ENCODE results near the gene TPPP2.
A peak's percentile ranks its signal among the peaks of the same experiment; 100 is the strongest.

TPPP2 gene

DNA sequence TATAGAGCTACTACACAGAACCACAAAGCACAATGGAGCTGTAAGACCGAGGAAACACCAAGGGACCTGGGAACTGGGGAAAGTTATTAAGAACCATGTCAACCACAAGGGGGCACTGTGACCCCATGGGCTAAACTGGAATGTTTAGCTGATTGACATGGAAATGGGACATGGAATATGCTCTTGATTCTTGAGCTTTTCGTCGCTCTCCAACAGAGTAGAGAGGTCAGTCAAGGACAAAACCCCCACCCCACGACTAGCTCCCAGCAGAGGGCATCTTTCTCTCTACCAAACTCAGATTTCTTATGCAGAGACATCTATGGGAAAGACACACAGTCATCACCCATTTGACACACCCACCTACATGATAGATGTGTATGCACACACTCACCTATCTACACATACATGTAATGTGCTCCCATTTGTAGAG, 15.2 kb upstream of the TPPP2 start:
- DNase-seq = peak; percentile 75
- in situ Hi-C loops (cut with HindIII; ENCODE audit: low pct_ligation_motif_present, low pct_unique_long_range_greater_than_20kb, low sequenced_read_pairs) = no loop called here

DNA sequence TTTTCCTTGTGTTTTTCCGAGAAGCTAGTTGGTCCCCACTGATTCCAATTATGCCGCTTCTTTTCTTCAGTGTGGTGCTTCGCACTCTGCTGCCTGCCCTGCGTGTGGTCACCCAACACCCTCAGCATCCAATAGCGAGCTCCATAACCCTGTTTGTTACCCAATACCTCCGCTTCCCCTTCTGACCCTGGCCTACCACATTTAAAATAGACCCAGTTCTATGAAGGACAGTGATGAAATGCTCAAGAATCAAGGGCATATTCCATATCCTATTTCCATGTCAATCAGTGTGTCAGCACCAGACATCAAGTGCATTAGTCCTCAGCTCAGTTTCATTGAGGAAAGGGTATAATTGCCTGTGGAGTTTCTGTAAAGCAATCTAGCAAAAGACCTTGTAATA, 14.7 kb upstream of the TPPP2 start:
- no peak for DNase-seq
- in situ Hi-C loops (cut with HindIII; ENCODE audit: low pct_ligation_motif_present, low pct_unique_long_range_greater_than_20kb, low sequenced_read_pairs) = no loop called here

DNA sequence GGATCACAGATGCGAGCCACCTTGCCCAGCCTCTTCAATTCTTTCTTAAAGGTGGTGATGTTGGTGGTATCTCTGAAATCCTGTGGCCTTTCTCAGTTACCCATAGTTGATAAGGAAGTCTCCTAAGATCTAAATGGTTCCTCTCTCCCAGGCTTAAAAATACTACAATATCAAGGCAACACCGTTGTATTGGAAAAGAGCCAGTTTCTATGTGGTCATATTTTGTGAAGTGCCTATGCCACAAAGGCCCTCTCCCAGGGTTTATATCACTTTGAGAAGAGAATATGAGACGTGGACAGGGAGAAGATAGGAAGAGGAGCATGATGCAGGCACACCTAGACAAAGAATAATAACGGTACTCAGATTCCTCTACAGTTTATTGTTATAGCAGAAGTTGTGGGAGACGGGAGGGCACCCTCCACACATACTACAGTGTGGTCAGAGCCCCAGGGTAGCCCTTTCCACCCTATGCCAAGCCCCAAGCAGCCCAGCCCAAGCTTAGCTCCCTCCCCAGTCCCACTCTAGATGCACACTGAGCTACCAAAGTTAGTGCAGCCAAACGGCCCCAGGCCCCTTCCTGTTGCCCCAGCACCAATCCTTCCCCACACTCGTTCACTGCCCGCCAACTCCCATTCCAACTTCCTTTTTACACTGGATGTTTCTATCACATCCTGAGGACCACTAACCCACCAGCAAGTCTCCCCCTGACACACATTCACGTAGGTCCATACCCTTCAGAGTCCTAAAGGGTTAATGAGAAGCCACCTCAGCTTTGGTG, 13.4 kb upstream of the TPPP2 start:
- in situ Hi-C loops (cut with HindIII; ENCODE audit: low pct_ligation_motif_present, low pct_unique_long_range_greater_than_20kb, low sequenced_read_pairs) = no loop called here

DNA sequence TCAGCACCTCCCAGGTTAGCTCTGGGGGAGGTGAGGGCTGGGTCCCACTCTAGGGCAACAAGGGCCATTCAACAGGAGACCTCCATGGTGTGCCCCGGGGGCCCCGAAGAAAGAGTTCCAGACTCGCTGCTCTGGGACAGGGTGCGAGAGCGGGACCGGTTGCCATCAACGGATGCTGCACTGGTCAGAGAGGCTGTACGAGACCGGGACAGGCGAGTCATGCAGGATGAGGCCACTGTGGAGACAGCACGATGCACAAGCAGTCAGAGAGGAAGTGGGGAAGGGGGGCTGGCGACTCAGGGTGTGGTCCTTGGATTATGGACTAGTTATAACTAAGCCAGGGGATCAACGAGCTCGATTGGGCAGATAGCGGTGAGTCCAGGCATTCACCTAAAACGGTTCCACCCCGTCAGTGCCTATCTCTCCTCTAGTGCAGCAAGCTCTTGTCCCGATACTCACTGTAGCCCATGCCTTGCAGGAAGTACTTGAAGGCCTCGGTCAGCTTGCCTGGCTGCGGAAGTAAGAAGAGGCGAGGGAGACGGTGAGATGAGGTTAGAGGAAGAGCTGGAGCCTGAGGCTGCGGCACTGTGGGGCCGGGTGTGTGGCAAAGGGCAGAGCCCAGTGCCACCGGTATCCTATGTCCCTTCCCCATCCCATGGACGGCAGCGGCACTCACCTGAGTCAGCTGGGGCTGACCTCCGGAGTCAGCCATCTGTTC, 12.3 kb upstream of the TPPP2 start:
- in situ Hi-C loops (cut with HindIII; ENCODE audit: low pct_ligation_motif_present, low pct_unique_long_range_greater_than_20kb, low sequenced_read_pairs) = no loop called here
- no peak for DNase-seq

More for the DNA sequence above, 13.4 kb upstream of the TPPP2 start:
- DNase-seq = no peak

DNA sequence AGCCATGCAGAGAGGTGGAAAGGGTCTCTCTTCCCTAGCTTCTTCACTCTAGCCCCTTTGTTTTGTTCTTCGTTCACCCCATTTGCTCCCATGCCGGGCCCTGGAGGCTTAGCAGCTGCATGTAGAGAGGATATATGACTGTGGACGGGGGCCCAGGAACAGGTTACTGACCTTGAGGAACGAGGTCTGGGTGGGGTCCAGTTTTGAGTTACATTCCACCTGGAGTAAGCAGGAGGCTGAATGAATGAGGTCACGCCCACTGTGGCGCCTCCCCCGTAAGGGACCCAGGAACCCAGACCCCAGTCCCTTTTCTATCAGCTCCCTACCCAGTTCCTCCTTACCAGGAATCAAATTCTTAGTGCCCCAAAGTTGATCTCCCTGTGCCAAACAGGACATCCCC, 11.7 kb upstream of the TPPP2 start:
- no peak for DNase-seq
- in situ Hi-C loops (cut with HindIII; ENCODE audit: low pct_ligation_motif_present, low pct_unique_long_range_greater_than_20kb, low sequenced_read_pairs) = no loop called here

DNA sequence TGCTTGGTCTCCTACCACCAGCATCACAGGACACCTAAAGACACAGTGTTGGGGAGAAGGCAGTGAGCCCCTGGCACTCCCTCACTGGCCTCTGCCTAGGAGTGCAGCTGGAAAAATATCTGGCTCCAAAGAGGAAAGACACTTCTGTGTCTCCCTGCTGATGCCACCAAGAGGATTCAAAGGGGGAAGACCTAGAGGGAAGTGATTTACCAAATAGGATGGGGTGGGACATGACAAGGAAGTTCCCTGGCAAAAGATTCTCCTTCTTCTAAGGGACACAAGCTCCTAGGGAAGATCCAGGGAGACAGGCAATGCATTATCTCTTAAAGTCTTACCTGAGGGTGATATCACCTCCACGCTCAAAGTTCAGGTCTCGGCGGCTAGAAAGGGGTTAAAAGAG, 11.2 kb upstream of the TPPP2 start:
- no peak for DNase-seq
- in situ Hi-C loops (cut with HindIII; ENCODE audit: low pct_ligation_motif_present, low pct_unique_long_range_greater_than_20kb, low sequenced_read_pairs) = no loop called here

DNA sequence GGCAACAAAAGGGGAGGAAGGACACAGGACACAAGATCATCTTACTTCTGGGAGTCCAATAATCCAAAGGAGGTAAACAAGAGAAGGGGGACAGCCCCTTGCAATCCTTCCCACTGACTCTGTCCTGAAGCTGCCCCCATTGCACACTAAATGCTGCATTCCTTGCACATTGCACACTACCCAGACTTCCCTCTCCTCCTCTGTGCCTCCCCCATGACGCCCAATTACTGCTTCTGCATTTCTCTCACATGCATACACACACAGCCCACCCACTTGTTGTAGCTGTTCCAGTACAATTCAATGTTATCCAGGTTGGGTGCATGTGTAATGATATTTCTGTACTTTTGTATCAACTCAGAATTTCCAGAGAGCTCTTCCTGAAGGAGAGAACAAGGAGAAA, 10.7 kb upstream of the TPPP2 start:
- in situ Hi-C loops (cut with HindIII; ENCODE audit: low pct_ligation_motif_present, low pct_unique_long_range_greater_than_20kb, low sequenced_read_pairs) = no loop called here
- DNase-seq = no peak

DNA sequence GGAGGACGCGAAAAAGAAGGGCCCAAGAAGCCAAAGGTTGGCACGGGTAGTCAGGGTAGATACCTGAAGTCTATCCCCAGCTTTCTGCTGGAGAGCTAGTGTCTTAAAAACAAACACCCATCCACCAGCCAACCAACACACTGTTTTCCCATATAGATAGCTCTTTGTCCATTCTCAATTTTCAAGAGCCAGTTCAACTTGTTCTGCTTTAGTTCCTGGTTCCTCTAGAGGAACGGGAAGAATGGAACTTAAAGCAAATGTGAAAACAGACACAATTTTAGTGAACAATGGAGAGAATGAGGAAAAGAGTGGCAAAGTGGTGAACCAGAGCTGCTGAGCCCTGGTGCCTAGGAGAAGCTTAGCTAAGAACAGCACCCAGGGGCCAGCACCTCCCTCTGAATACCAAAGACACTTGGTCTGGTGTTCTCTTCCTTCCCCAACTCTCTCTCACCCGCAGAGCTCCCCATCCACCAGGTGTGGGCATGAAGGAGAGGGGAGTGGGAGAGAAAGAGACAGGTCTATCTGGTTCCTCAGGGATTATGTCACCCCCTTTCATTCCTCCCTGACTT, 9.0 kb upstream of the TPPP2 start:
- no peak for DNase-seq
- in situ Hi-C loops (cut with HindIII; ENCODE audit: low pct_ligation_motif_present, low pct_unique_long_range_greater_than_20kb, low sequenced_read_pairs) = no loop called here

DNA sequence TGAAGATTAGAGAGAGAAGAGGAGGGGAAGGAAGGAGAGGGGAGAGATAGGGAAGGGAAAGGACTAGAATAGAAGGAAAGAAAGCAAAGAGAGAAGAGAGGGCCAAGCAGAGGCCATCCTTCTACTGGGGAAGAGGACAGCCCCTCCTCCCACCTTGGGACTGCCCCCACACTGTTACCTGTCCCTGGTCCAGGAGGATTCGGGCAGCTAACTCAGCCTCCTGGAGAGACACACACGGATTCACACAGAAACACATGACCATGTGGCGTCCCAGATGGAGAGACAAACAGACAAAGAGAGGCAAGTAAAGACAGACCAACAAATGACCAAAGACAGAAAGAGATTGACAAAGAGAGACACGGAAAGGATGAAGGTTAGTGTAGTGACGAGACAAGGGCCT, 7.3 kb upstream of the TPPP2 start:
- in situ Hi-C loops (cut with HindIII; ENCODE audit: low pct_ligation_motif_present, low pct_unique_long_range_greater_than_20kb, low sequenced_read_pairs) = no loop called here
- DNase-seq = no peak

DNA sequence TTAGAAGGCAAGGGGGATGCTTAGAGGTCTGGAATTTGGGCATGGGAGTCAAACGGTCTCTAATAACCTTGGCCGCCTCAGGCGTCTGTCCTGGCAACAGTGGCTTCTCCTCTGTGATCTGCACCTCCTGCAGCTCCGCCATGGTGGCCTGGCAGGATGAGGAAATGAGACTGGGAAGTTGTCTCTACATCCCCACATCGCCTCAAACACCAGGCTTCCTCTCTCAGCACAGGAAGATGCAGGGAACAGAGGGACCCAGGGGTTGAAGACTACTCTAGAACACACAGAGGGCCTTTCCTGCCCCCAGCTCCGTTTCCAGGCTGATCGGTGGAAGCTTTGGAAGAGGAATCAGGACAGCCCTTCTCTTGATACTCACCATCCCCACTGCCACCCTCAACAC, 6.8 kb upstream of the TPPP2 start:
- no peak for DNase-seq
- in situ Hi-C loops (cut with HindIII; ENCODE audit: low pct_ligation_motif_present, low pct_unique_long_range_greater_than_20kb, low sequenced_read_pairs) = no loop called here

DNA sequence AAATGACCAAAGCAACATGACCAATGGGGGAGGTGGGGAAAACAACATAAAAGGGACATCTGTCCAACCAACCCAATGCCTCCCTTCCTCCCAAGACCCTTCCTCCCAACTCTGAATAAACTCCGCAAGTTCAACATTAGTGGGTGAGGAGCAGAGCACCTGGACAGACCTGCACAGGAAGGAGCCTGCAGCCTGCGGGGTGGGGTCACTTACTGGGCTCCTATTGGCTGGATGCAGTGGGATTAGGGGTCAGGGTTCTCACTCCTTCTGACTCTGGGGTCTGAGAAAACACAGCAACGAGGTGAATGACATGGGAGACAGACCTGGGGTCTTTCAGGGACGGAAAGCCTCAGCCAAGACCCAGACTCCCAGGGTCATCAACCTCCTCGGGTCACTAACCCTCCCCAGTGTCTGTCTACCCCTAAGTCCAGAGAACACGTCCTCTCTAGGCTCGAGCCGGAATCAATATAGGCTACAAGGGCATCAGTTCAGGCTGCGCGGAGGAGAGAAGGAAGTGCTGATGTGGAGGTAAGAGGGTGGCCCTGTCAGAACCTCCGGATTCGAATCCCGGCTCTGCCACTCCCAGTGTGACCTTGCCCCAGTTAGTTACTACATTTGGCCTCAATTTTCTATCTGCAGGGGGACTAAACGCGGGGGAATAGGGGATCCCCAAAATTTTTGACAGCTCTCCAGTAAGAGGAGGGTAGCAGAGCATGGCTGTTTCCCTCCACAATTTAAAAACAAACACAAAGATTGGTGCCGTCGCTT, 6.0 kb upstream of the TPPP2 start:
- no peak for DNase-seq
- in situ Hi-C loops (cut with HindIII; ENCODE audit: low pct_ligation_motif_present, low pct_unique_long_range_greater_than_20kb, low sequenced_read_pairs) = no loop called here

DNA sequence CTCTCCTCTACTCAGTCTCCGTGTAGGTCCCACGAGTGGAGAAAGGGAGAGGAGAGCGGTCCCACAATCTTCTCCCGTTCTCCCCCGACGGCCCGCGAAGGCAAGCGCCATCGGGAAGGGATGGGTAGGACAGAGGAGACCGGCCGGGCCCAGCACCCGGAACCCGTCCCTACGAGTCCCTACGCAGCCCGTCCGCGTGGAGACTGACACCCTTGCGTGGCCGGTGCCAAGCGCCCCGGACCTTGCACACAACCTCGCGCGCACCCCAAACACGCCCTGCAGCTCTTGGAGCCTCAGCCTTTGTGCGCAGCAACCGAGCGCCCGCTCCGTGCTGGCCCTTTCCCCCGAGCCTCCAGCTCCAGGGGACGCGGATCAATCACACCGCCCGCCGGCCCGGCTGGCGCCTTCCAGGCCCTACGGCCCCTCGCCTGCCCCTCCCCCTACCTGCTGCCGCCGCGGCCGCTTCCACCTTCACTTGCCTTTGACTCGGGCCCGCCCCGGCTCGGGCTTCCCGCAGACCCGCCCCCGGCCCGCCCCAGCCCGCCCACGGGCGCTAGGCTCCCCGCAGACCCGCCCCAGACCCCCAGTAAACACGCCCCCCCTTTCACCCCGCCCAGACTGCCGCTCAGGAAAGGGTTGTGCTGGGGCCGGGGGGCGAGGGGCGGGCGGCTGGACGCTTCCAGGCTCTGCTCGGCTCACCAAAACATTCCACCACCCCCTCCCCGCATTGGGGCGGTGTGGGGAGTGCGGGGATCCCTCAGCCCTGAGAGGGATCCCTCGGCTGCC, 5.2 kb upstream of the TPPP2 start, which contains the start of gene NDRG2:
Gene NDRG2 (minus strand): TSS at position 477 of the 786 bp plus-strand sequence. CDS start 1,746 bp downstream, outside the sequence.
- peak; percentile 27 for DNase-seq
- in situ Hi-C loops (cut with HindIII; ENCODE audit: low pct_ligation_motif_present, low pct_unique_long_range_greater_than_20kb, low sequenced_read_pairs) = no loop called here

DNA sequence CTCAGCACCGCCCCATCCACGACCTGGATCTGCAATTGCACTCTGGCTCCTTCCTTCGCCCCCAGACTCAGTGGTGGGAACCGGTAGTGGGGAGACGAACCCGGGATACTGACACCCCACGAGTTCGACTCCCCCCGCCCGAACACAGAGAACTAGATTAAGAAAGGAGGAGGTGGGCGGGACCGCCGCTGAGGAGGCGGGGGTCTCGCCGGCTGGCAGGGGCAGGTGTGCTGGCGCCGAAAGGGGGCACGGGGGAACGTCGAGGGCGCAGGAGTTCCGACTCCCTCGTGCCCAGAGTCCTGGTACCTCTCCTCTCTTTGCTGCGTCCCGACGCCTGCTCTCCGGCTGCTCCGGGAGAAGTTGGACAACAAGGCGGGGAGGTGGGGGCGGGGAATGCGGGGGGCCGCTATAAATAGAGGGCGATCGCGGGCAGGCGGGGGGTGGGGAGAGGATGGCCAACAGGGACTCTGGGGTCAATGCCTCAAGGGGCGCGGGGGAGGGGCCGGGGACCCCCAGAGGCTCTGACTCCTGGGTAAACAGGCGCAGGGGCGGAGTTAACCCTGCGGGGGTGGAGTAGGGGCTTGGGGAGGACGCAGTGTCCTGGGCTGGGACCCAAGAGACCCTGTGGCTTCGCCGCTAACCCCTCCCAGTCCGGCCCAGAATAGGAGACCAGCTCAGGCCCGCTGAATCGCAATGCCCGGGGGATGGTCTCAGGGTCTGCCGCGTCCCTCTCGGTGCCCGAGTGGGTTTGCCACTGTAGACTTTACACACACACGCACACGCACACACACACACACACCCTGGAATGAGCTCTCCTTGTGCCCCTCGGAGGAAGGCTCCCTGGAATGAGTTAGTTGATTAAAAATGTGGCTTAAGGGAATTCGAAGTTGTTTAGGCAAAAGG, 4.4 kb upstream of the TPPP2 start:
- in situ Hi-C loops (cut with HindIII; ENCODE audit: low pct_ligation_motif_present, low pct_unique_long_range_greater_than_20kb, low sequenced_read_pairs) = no loop called here
- DNase-seq = no peak

DNA sequence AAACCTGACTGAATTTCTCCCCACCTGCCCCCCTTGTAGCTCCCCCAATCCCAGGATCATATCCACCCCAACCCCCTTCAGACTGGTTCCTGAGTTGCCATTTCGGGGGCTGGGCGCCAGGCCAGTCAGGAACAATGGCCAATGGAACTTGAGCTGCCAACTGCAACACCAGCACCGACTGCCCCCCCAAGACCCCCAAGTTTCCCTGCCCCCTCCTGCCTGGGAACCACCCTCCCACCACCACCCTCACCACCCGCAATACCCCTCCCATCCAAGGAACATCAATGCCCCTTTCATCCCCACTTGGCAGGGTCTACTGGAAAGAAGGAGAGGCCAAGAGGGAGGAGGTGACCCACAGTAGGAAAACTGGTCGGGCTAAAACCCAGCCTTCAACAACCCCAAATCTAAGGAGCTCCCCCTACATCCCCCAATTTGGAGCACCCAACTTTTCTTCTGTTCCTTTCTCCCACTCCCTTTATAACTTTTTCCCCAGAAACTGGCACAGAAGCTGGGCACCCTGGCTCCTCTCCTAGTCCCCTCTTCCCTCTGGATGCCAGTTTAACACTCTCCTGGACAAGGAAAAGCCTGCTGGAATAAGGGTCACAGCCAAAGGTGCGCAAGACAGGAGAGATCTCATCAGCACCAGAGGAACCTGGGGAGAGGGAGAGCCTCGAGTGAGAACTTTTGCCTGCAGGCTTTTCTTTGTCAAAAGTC, 3.6 kb upstream of the TPPP2 start:
- no peak for DNase-seq

DNA sequence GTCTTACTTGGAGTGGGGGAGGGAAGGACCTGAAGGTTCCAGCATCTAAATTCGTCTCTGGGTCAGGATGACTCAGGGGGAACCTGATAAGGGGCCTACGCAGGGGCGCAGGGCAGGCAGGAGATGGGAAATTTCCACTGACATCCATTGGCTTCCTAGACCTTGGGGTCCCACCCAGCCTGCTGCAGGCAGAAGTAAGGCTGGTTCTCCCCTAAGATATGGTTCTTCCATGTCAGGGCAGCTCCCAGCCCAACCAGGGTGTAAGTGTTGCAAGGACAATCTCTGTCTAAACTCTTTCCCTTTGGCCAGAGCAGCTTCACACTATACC, 3.1 kb upstream of the TPPP2 start:
- in situ Hi-C loops (cut with HindIII; ENCODE audit: low pct_ligation_motif_present, low pct_unique_long_range_greater_than_20kb, low sequenced_read_pairs) = no loop called here
- no peak for DNase-seq

More for the DNA sequence above, 3.6 kb upstream of the TPPP2 start:
- in situ Hi-C loops (cut with HindIII; ENCODE audit: low pct_ligation_motif_present, low pct_unique_long_range_greater_than_20kb, low sequenced_read_pairs) = no loop called here

DNA sequence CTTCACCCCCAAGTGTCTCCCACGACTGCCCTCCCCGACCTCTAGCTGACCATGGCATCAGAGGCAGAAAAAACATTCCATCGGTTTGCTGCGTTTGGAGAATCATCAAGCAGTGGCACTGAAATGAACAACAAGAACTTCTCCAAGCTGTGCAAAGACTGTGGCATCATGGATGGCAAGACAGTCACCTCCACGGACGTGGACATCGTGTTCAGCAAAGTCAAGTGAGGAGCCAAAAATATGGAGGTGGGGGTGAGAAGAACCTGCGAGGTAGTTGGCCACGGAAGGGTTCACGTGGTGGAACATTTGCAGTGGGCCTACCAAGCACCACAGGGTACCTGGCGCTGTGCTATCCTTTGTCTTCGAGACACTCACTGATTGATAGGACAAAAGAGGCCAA, 514 bp downstream of the TPPP2 start:
- no peak for DNase-seq
- in situ Hi-C loops (cut with HindIII; ENCODE audit: low pct_ligation_motif_present, low pct_unique_long_range_greater_than_20kb, low sequenced_read_pairs) = no loop called here

Data from ACHN (cell line).